Naive thymus-derived CD4-positive, alpha-beta T cell (primary cell): Measurements from ENCODE around the gene TCP11. TPM values are rescaled to one million over a fixed set of nuclear protein-coding genes. Genes with fewer than 3 reads are reported as not detected.
A peak's percentile ranks its signal among the peaks of the same experiment; 100 is the strongest.

Experiments
- ATAC-seq: fragments of 150-1000 bp; cut with Tn5 transposase; 2 replicates; pipeline ENCODE4 v1.10.0; 2021; ENCODE audit warnings: mild to moderate bottlenecking, moderate library complexity
- CTCF ChIA-PET: fragments of 350-600 bp; sonication (Branson Sonifier 250); formaldehyde crosslinking; loops from one replicate; lab custom pipeline; 2021; ENCODE audit warnings: antibody characterized with exemption; lab: Charles Lee
- POLR2A ChIA-PET: fragments of 350-600 bp; sonication (Branson Sonifier 250); formaldehyde crosslinking; loops from one replicate; lab custom pipeline; 2021; ENCODE audit warnings: antibody characterized with exemption, inconsistent platforms; lab: Charles Lee
- DNase-seq, 9 donors: peaks; one replicate each; pipeline versions ENCODE4 v3.0.0 to v3.0.0-alpha.2; 2020 to 2022; ENCODE audit warnings: mixed read lengths in 1 of 9
- H3K27ac ChIP-seq: one replicate; pipeline ENCODE4 v1.7.0; 2013; ENCODE audit warnings: mild to moderate bottlenecking, low read depth, low read length, moderate library complexity
- H3K27me3 ChIP-seq, 2 donors: one replicate each; pipeline ENCODE4 v1.7.0; 2013; ENCODE audit warnings: low read length in 2 of 2, mild to moderate bottlenecking in 2 of 2, moderate library complexity in 2 of 2; ENCODE audit not compliant: control insufficient read depth in 2 of 2, insufficient read depth in 2 of 2
- H3K36me3 ChIP-seq, 3 experiments: 1 replicate in 2 of 3; 2 replicates in 1 of 3; pipeline ENCODE4 v1.7.0; 2013; ENCODE audit warnings: low read length in 3 of 3, mild to moderate bottlenecking in 3 of 3, moderate library complexity in 1 of 3; ENCODE audit not compliant: insufficient read depth in 3 of 3, control insufficient read depth in 2 of 3
- H3K4me1 ChIP-seq, 2 donors: one replicate each; pipeline ENCODE4 v1.7.0; 2013; ENCODE audit warnings: low read length in 2 of 2, mild to moderate bottlenecking in 2 of 2, moderate library complexity in 1 of 2; ENCODE audit not compliant: control insufficient read depth in 2 of 2, insufficient read depth in 2 of 2
- H3K4me3 ChIP-seq: 2 replicates; pipeline ENCODE4 v1.7.0; 2013; ENCODE audit warnings: mild to moderate bottlenecking, low read length
- H3K9me3 ChIP-seq, 3 experiments: 1 replicate in 2 of 3; 2 replicates in 1 of 3; pipeline ENCODE4 v1.7.0; 2013; ENCODE audit warnings: low read length in 3 of 3; ENCODE audit not compliant: control insufficient read depth in 2 of 3
- H3K27ac Mint-ChIP-seq, 9 donors: one replicate each; pipeline ENCODE4 v1.8.0; 2020 to 2022; ENCODE audit warnings: mixed read lengths in 9 of 9, mild to moderate bottlenecking in 8 of 9, moderate library complexity in 5 of 9, inconsistent platforms in 2 of 9
- H3K27me3 Mint-ChIP-seq, 5 donors: one replicate each; pipeline ENCODE4 v1.8.0; 2021 to 2022; ENCODE audit warnings: mixed read lengths in 5 of 5, mild to moderate bottlenecking in 1 of 5
- H3K36me3 Mint-ChIP-seq, 5 donors: one replicate each; pipeline ENCODE4 v1.8.0; 2020 to 2022; ENCODE audit warnings: mixed read lengths in 5 of 5, mild to moderate bottlenecking in 3 of 5, inconsistent platforms in 1 of 5
- H3K4me1 Mint-ChIP-seq, 7 donors: one replicate each; pipeline ENCODE4 v1.8.0; 2020 to 2022; ENCODE audit warnings: mixed read lengths in 7 of 7, mild to moderate bottlenecking in 3 of 7, inconsistent platforms in 1 of 7
- H3K4me3 Mint-ChIP-seq, 10 donors: one replicate each; pipeline ENCODE4 v1.8.0; 2020 to 2022; ENCODE audit warnings: mild to moderate bottlenecking in 10 of 10, mixed read lengths in 10 of 10, moderate library complexity in 6 of 10, inconsistent platforms in 2 of 10
- H3K9me3 Mint-ChIP-seq, 11 donors: one replicate each; pipeline ENCODE4 v1.8.0; 2020 to 2022; ENCODE audit warnings: mixed read lengths in 11 of 11, mild to moderate bottlenecking in 4 of 11, inconsistent platforms in 1 of 11, moderate library complexity in 1 of 11
- intact Hi-C, 2 donors: fragments of 100-400 bp; cut with micrococcal nuclease; formaldehyde crosslinking; loops; one replicate each; pipeline ENCODE4 v1.15.1; 2023
- polyA plus RNA-seq, 2 donors: library from polyadenylated mRNA; unstranded; fragments of 300-500 nt; fragmentation: Illumina TruSeq; gene quantifications; one replicate each; pipeline ENCODE4 v1.2.3, GENCODE V29; 2021
- total RNA-seq, 6 experiments: library from RNA in 5 of 6; stranded (reverse) in 5 of 6; gene quantifications; 1 replicate in 5 of 6; 2 replicates in 1 of 6; pipeline ENCODE4 v1.2.3 and lab custom pipeline; 2021 to 2026

Gene TCP11
- total and polyA plus RNA-seq, 7 experiments from 2014 or later: not detected

- Histone ChIP-seq H3K4me1 (no peaks in the 10 kb centered on the region), H3K4me3 (no peak overlapping the region), H3K27ac (no peak overlapping the region), H3K27me3 (no peaks in the 10 kb centered on the region), H3K36me3 (no peaks in the 10 kb centered on the region), H3K9me3 (no peaks in the 10 kb centered on the region)
- ATAC-seq (no peak), DNase-seq (no peak)
- Mint-ChIP-seq H3K9me3 (peaks cover 0 to 10% (median 0%) of the 10 kb centered on the region in 11 donors), H3K27ac (no peak overlapping the region), H3K4me3 (no peak overlapping the region), H3K36me3 (peaks cover 0 to 7% (median 3%) of the 10 kb centered on the region in 5 donors), H3K4me1 (peaks cover 0 to 3% (median 0%) of the 10 kb centered on the region in 7 donors), H3K27me3 (peaks cover 14 to 20% (median 18%) of the 10 kb centered on the region in 5 donors)
- ChIA-PET POLR2A (no interaction called here), CTCF (no interaction called here)
- intact Hi-C loops: no loop called here
Observed at GRCh38 chr6:35167505-35167904, 26.4 kb upstream of the TCP11 start.

- no peak for DNase-seq
- peaks cover 0 to 3% (median 0%) of the 10 kb centered on the region in 7 donors for H3K4me1 Mint-ChIP-seq
- Histone ChIP-seq H3K4me1 (no peaks in the 10 kb centered on the region), H3K27me3 (no peaks in the 10 kb centered on the region), H3K36me3 (no peaks in the 10 kb centered on the region), H3K9me3 (no peaks in the 10 kb centered on the region), H3K27ac (no peak overlapping the region), H3K4me3 (no peak overlapping the region)
- no peak overlapping the region for H3K4me3 Mint-ChIP-seq
- ATAC-seq: no peak
- POLR2A ChIA-PET: no interaction called here
- peaks cover 14 to 23% (median 19%) of the 10 kb centered on the region in 5 donors for H3K27me3 Mint-ChIP-seq
- no peak overlapping the region for H3K27ac Mint-ChIP-seq
- intact Hi-C loops: no loop called here
- H3K36me3 Mint-ChIP-seq: peaks cover 0 to 7% (median 3%) of the 10 kb centered on the region in 5 donors
- peaks cover 0 to 10% (median 0%) of the 10 kb centered on the region in 11 donors for H3K9me3 Mint-ChIP-seq
- CTCF ChIA-PET: no interaction called here
Observed at GRCh38 chr6:35166520-35166919, 25.4 kb upstream of the TCP11 start.

DNA sequence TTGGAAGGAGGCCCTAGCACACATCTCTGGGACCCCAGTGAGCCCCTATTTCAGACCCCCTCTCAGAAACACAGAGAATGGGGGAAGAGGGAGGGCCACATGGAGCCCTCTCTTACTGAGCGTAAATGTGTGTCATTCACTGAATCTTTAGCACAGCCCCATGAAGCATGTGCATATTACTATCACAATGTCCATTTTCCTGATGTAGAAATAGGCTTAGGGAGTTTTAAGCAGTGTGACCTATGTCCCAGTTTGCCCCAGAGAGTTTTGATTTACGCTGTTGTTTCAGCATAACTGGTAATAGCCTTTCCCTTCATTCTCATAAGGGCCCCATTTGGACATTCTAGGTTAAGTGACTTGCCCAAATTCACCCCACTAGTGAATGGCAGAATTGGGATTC is 25.0 kb upstream of the TCP11 start:
- CTCF ChIA-PET: no interaction called here
- ATAC-seq (no peak), DNase-seq (no peak)
- no peak overlapping the region for H3K27ac ChIP-seq
- H3K9me3 Mint-ChIP-seq: peaks cover 0 to 10% (median 0%) of the 10 kb centered on the region in 11 donors
- H3K4me3 ChIP-seq: no peak overlapping the region
- peaks cover 14 to 23% (median 19%) of the 10 kb centered on the region in 5 donors for H3K27me3 Mint-ChIP-seq
- H3K4me1 ChIP-seq: no peaks in the 10 kb centered on the region
- intact Hi-C loops: no loop called here
- peaks cover 0 to 3% (median 0%) of the 10 kb centered on the region in 7 donors for H3K4me1 Mint-ChIP-seq
- no peaks in the 10 kb centered on the region for H3K36me3 ChIP-seq
- H3K27me3 ChIP-seq: no peaks in the 10 kb centered on the region
- H3K9me3 ChIP-seq: no peaks in the 10 kb centered on the region
- POLR2A ChIA-PET: no interaction called here
- peaks cover 0 to 7% (median 3%) of the 10 kb centered on the region in 5 donors for H3K36me3 Mint-ChIP-seq
- no peak overlapping the region for H3K27ac Mint-ChIP-seq
- no peak overlapping the region for H3K4me3 Mint-ChIP-seq

DNA sequence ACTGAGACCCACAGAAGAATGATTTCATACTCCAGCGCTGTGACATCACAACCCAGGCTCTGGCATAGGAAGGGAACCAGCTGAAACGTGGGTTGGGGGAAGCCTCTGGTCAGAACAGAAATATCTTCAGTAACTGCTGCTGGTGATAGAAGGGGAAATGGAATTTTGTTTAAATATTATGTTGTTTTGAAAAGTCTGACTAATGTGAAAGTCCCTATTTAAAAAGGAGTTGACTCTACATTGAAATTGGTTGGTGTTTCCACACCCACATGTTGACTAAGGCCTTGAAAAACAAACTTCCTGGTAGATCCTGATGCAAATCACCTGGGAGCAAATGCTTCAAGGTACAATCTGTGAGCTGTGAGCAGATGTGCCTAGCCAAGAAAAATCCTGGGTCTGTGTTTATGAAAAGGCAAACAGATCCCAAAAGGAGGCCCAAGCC is 24.5 kb upstream of the TCP11 start:
- no peaks in the 10 kb centered on the region for H3K4me1 ChIP-seq
- H3K4me1 Mint-ChIP-seq: peaks cover 0 to 3% (median 0%) of the 10 kb centered on the region in 7 donors
- intact Hi-C loops: no loop called here
- POLR2A ChIA-PET: no interaction called here
- ATAC-seq: no peak
- H3K36me3 ChIP-seq: no peaks in the 10 kb centered on the region
- H3K27ac Mint-ChIP-seq: peak overlapping the region in 1 of 9 donors; percentile 1
- no peak overlapping the region for H3K4me3 ChIP-seq
- H3K27ac ChIP-seq: no peak overlapping the region
- DNase-seq: no peak
- peaks cover 0 to 9% (median 0%) of the 10 kb centered on the region in 11 donors for H3K9me3 Mint-ChIP-seq
- CTCF ChIA-PET: no interaction called here
- H3K27me3 ChIP-seq: no peaks in the 10 kb centered on the region
- no peaks in the 10 kb centered on the region for H3K9me3 ChIP-seq
- peaks cover 0 to 7% (median 3%) of the 10 kb centered on the region in 5 donors for H3K36me3 Mint-ChIP-seq
- H3K4me3 Mint-ChIP-seq: no peak overlapping the region
- peaks cover 14 to 21% (median 19%) of the 10 kb centered on the region in 5 donors for H3K27me3 Mint-ChIP-seq

DNA sequence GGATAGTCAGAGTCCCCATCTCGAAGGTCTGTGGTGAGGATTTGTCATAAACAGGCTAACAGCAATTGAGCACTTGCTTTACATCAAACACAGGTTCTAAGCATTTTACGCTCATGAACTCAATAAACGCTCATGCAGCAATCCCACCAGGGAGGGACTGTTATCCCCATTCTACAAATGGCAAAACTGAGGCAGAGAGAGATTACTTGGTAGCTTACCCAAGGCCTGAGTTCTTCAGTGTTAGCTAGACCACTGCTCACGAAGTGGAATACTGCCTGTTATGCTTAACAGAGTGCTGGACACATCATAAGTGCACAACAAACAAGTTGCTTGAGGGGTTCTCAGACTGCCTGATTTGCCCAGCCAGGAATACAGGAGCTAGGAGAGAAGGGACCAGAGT is 23.7 kb upstream of the TCP11 start:
- CTCF ChIA-PET: no interaction called here
- Mint-ChIP-seq H3K27ac (no peak overlapping the region), H3K4me3 (no peak overlapping the region), H3K36me3 (peaks cover 0 to 7% (median 3%) of the 10 kb centered on the region in 5 donors), H3K4me1 (peaks cover 0 to 3% (median 0%) of the 10 kb centered on the region in 7 donors), H3K27me3 (peaks cover 14 to 22% (median 18%) of the 10 kb centered on the region in 5 donors), H3K9me3 (peaks cover 0 to 7% (median 0%) of the 10 kb centered on the region in 11 donors)
- Histone ChIP-seq H3K27ac (no peak overlapping the region), H3K36me3 (no peaks in the 10 kb centered on the region), H3K4me1 (no peaks in the 10 kb centered on the region), H3K4me3 (no peak overlapping the region), H3K9me3 (no peaks in the 10 kb centered on the region), H3K27me3 (no peaks in the 10 kb centered on the region)
- intact Hi-C loops: no loop called here
- POLR2A ChIA-PET: no interaction called here
- no peak for DNase-seq
- no peak for ATAC-seq

DNA sequence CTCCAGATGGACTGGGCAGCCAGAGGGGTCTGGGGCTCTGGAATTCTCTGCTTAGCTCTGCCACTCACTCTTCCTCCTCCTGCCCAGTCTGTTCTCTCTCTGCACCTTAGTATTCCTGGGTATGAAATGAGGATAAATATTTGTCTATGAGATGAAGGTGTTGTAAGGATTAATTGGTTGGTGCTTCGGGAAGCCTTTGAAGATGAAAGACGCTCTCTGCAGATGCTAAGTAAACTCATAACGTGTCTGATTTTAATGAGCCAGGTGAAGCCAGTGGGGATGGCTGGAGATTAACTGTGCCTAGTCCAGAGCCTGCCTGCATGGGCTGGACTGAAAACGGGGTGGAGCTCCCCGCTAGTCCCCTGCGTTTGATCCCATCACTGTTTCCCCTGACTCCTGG is 23.1 kb upstream of the TCP11 start:
- Mint-ChIP-seq H3K4me3 (no peak overlapping the region), H3K4me1 (peaks cover 0 to 3% (median 0%) of the 10 kb centered on the region in 7 donors), H3K36me3 (peaks cover 0 to 7% (median 3%) of the 10 kb centered on the region in 5 donors), H3K27me3 (peaks cover 14 to 28% (median 18%) of the 10 kb centered on the region in 5 donors), H3K27ac (no peak overlapping the region), H3K9me3 (peaks cover 0 to 2% (median 0%) of the 10 kb centered on the region in 11 donors)
- no peaks in the 10 kb centered on the region for H3K36me3 ChIP-seq
- ATAC-seq (no peak), DNase-seq (no peak)
- H3K27me3 ChIP-seq: no peaks in the 10 kb centered on the region
- no peaks in the 10 kb centered on the region for H3K4me1 ChIP-seq
- intact Hi-C loops: no loop called here
- ChIA-PET POLR2A (no interaction called here), CTCF (no interaction called here)
- no peak overlapping the region for H3K4me3 ChIP-seq
- no peak overlapping the region for H3K27ac ChIP-seq
- no peaks in the 10 kb centered on the region for H3K9me3 ChIP-seq

DNA sequence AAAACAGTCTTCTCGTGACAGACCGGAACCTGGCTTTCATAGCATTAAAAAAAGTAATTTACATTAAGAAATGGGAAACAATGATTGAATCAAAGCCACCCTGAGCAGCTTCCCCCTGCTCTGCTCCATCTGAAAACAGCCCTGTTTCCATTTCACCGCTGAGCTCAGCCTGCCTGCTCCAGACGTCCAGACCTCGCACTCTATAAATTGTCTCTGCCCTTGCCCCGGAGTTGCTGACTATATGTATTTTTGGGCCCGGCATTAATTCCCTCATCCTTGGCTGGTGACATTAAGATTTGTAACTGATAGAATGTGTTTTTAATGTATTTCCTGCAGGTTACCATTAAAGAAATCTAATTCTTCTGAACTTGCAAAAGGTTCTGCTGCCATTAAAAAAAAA is 22.7 kb upstream of the TCP11 start:
- DNase-seq: no peak
- Histone ChIP-seq H3K36me3 (no peaks in the 10 kb centered on the region), H3K4me1 (no peaks in the 10 kb centered on the region), H3K9me3 (no peaks in the 10 kb centered on the region), H3K27ac (no peak overlapping the region), H3K4me3 (no peak overlapping the region), H3K27me3 (no peaks in the 10 kb centered on the region)
- Mint-ChIP-seq H3K9me3 (peaks cover 0 to 2% (median 0%) of the 10 kb centered on the region in 11 donors), H3K27ac (no peak overlapping the region), H3K4me3 (no peak overlapping the region), H3K27me3 (peaks cover 14 to 28% (median 18%) of the 10 kb centered on the region in 5 donors), H3K4me1 (peaks cover 0 to 3% (median 0%) of the 10 kb centered on the region in 7 donors), H3K36me3 (peaks cover 0 to 7% (median 3%) of the 10 kb centered on the region in 5 donors)
- ChIA-PET CTCF (no interaction called here), POLR2A (no interaction called here)
- intact Hi-C loops: no loop called here
- no peak for ATAC-seq
